ENCODE data around the gene ANKRD27. TPM values are rescaled to one million over a fixed set of nuclear protein-coding genes. Genes with fewer than 3 reads are reported as not detected.

The ANKRD27 gene
- polyA plus RNA-seq, 1 donor from 2014 or later = 24.6 TPM

DNA sequence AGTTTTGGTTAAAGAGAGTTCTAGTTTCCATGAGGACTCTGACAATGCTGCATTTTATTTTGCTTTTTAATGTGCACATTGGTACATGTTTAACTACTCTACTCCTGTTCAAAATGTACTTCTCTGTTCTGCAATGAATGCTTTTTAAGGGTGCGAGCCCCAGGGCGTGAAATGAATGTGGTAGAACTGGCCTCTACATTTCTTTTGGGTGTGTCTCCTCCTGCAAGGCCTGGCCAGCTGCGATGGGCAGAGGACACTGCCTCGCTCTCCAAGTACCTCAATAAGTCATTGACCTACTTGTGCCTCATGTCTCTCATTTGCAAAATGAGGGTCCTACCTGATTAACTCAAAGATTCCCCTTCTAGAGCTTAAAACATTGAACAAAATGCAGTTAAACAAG lies 7.3 kb upstream of the ANKRD27 start:
- Histone ChIP-seq H3K27ac (ENCODE audit: low read length) (no peak overlapping the region), H3K79me2 (replicated peaks; ENCODE audit: insufficient read depth, low read length) (no peaks in the 10 kb centered on the region), H3K9ac (ENCODE audit: low read length) (no peak overlapping the region), H3K9me3 (ENCODE audit: low read length) (no peaks in the 10 kb centered on the region), H4K20me1 (ENCODE audit: insufficient read depth) (no peaks in the 10 kb centered on the region), H3F3A (ENCODE audit: insufficient read depth, low read length, poor library complexity, severe bottlenecking) (no peaks in the 10 kb centered on the region), H2AFZ (ENCODE audit: low read depth, low read length) (no peak overlapping the region), H3K4me2 (ENCODE audit: low read length) (no peak overlapping the region), H3K27me3 (ENCODE audit: insufficient read depth, low read depth, low read length) (peaks cover 6% of the 10 kb centered on the region), H3K9me2 (ENCODE audit: insufficient read depth, low read length) (no peaks in the 10 kb centered on the region), H3K36me3 (ENCODE audit: insufficient read depth, low read length) (no peaks in the 10 kb centered on the region), H3K4me3 (ENCODE audit: low read length) (no peak overlapping the region)
- TF ChIP-seq RAD21 (conservative IDR thresholded peaks at IDR 0.05) (no peak), POLR2AphosphoS5 (IDR thresholded peaks at IDR 0.05) (no peak)
- TF ChIP-seq, protein P1, sequence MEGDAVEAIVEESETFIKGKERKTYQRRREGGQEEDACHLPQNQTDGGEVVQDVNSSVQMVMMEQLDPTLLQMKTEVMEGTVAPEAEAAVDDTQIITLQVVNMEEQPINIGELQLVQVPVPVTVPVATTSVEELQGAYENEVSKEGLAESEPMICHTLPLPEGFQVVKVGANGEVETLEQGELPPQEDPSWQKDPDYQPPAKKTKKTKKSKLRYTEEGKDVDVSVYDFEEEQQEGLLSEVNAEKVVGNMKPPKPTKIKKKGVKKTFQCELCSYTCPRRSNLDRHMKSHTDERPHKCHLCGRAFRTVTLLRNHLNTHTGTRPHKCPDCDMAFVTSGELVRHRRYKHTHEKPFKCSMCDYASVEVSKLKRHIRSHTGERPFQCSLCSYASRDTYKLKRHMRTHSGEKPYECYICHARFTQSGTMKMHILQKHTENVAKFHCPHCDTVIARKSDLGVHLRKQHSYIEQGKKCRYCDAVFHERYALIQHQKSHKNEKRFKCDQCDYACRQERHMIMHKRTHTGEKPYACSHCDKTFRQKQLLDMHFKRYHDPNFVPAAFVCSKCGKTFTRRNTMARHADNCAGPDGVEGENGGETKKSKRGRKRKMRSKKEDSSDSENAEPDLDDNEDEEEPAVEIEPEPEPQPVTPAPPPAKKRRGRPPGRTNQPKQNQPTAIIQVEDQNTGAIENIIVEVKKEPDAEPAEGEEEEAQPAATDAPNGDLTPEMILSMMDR (IDR thresholded peaks at IDR 0.05; ENCODE audit: poor library complexity, severe bottlenecking) = no peak

DNA sequence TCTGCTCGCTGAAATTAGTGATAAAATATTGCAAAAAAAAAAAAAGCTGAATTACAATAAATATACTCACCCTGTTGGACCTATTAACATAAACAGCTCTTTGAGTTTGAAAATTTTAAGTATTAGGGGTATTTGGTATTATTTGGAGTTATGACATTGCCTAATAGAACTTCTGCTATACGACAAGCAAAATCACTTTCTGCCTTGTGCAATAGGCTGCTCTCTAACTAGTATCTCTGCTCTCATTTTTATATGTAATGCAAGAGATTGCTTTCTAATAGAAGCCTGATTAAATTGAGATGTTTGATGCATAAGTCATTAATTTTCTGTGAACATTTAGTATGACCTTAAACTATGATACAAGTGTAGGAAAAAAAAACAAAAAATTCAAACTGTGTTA lies 6.0 kb upstream of the ANKRD27 start:
- Histone ChIP-seq H3K9ac (ENCODE audit: low read length) (no peak overlapping the region), H3K4me2 (ENCODE audit: low read length) (no peak overlapping the region), H3K27ac (ENCODE audit: low read length) (no peak overlapping the region), H3K36me3 (ENCODE audit: insufficient read depth, low read length) (no peaks in the 10 kb centered on the region), H3K27me3 (ENCODE audit: insufficient read depth, low read depth, low read length) (peaks cover 19% of the 10 kb centered on the region), H3K79me2 (replicated peaks; ENCODE audit: insufficient read depth, low read length) (no peaks in the 10 kb centered on the region), H3K9me3 (ENCODE audit: low read length) (no peaks in the 10 kb centered on the region), H4K20me1 (ENCODE audit: insufficient read depth) (no peaks in the 10 kb centered on the region), H2AFZ (ENCODE audit: low read depth, low read length) (no peak overlapping the region), H3K4me3 (ENCODE audit: low read length) (no peak overlapping the region), H3K9me2 (ENCODE audit: insufficient read depth, low read length) (no peaks in the 10 kb centered on the region), H3F3A (ENCODE audit: insufficient read depth, low read length, poor library complexity, severe bottlenecking) (no peaks in the 10 kb centered on the region)
- no peak for TF ChIP-seq EP300 (conservative IDR thresholded peaks at IDR 0.05; ENCODE audit: poor library complexity, severe bottlenecking)
- TF ChIP-seq, protein P1 (IDR thresholded peaks at IDR 0.05; ENCODE audit: poor library complexity, severe bottlenecking) = no peak
- TF ChIP-seq RAD21 (conservative IDR thresholded peaks at IDR 0.05) = no peak
- no peak for TF ChIP-seq MXI1 (conservative IDR thresholded peaks at IDR 0.05; ENCODE audit: poor library complexity, severe bottlenecking)
- TF ChIP-seq, protein P2, sequence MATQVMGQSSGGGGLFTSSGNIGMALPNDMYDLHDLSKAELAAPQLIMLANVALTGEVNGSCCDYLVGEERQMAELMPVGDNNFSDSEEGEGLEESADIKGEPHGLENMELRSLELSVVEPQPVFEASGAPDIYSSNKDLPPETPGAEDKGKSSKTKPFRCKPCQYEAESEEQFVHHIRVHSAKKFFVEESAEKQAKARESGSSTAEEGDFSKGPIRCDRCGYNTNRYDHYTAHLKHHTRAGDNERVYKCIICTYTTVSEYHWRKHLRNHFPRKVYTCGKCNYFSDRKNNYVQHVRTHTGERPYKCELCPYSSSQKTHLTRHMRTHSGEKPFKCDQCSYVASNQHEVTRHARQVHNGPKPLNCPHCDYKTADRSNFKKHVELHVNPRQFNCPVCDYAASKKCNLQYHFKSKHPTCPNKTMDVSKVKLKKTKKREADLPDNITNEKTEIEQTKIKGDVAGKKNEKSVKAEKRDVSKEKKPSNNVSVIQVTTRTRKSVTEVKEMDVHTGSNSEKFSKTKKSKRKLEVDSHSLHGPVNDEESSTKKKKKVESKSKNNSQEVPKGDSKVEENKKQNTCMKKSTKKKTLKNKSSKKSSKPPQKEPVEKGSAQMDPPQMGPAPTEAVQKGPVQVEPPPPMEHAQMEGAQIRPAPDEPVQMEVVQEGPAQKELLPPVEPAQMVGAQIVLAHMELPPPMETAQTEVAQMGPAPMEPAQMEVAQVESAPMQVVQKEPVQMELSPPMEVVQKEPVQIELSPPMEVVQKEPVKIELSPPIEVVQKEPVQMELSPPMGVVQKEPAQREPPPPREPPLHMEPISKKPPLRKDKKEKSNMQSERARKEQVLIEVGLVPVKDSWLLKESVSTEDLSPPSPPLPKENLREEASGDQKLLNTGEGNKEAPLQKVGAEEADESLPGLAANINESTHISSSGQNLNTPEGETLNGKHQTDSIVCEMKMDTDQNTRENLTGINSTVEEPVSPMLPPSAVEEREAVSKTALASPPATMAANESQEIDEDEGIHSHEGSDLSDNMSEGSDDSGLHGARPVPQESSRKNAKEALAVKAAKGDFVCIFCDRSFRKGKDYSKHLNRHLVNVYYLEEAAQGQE (IDR thresholded peaks at IDR 0.05; ENCODE audit: borderline replicate concordance) = no peak
- no peak for TF ChIP-seq TAF1 (IDR thresholded peaks at IDR 0.05; ENCODE audit: low read depth)
- TF ChIP-seq SMC3 (conservative IDR thresholded peaks at IDR 0.05; ENCODE audit: poor library complexity) = no peak
- TF ChIP-seq EZH2 (IDR thresholded peaks at IDR 0.05; ENCODE audit: borderline replicate concordance, insufficient read depth, low read length, poor library complexity, severe bottlenecking) = no peak
- no peak for TF ChIP-seq POLR2AphosphoS5 (IDR thresholded peaks at IDR 0.05)

Measured in neural cell (in vitro differentiated cells).